Nasal cavity respiratory epithelium epithelial cell of viscerocranial mucosa (primary cell): ENCODE measurements around the gene CCL13. TPM values are rescaled to one million over a fixed set of nuclear protein-coding genes. Genes with fewer than 3 reads are reported as not detected.

Experiments used
- total RNA-seq: library from RNA; depleted of rRNA; stranded (reverse); fragments of >200 nt; gene quantifications from 2 replicates; pipeline ENCODE4 v1.2.3, GENCODE V29; 2014

Gene CCL13
- not detected in 2 replicates for total RNA-seq

DNA sequence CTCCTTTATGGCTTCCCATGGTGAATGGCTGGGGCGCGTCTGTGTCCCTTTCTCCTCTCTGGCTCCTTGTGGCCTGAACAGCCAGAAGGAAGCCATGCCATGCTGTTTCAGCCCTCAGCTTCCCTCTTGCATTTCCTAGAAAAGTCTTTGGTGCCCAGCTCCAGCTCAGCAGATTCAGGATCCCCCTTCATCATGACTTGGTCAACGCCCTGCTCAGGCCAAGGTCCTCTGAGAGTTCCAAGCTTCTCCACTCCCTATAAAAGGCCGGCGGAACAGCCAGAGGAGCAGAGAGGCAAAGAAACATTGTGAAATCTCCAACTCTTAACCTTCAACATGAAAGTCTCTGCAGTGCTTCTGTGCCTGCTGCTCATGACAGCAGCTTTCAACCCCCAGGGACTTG, at the start of gene CCL13:
Gene CCL13, plus strand, starts transcription at position 287 of the 400 bp plus-strand sequence. Its CDS starts 47 bp downstream, at position 334.

DNA sequence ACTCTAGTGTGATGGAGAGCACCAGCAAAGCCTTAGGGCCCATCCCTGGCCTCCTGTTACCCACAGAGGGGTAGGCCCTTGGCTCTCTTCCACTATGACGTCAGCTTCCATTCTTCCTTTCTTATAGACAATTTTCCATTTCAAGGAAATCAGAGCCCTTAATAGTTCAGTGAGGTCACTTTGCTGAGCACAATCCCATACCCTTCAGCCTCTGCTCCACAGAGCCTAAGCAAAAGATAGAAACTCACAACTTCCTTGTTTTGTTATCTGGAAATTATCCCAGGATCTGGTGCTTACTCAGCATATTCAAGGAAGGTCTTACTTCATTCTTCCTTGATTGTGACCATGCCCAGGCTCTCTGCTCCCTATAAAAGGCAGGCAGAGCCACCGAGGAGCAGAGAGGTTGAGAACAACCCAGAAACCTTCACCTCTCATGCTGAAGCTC, 37.2 kb upstream of the CCL13 start, which contains the start of gene CCL8:
Gene CCL8, plus strand, starts transcription at position 397 of the 445 bp plus-strand sequence. CDS start 67 bp downstream, outside the sequence.

DNA sequence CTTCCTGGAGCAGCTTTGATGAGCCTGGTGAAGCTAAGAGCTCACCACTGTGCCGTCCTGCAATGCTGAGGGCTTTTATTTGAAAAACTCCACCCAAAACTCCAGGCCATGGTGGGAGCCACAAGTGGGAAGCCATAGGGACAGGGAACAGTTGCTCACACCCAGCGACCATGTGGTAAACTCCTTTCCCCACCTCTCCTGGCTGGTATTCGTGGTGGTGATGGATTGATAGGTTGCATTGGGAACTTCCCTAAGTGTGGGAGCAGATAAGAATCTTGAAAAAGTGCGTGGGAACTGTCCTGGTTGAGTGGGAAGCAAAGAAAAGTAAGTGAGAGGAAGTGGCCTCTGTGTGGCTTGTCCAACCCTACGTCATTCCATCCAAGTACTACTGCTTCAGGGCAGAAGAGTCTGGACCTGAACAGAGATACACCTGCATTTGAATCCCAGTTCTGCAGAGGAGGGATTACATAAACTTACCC, 6.9 kb downstream of the CCL13 start, which contains the start of gene CCL1:
Gene CCL1, minus strand, starts transcription at position 51 of the 479 bp plus-strand sequence. CDS start 72 bp downstream, outside the sequence.

Other genes starting within 250 kb of the CCL13 start
- gene CCL2, start 101.2 kb upstream of the CCL13 start, total RNA-seq = not detected in 2 replicates
- gene CCL7, start 86.3 kb upstream of the CCL13 start, total RNA-seq = not detected in 2 replicates
- not detected in 2 replicates for gene CCL11, start 70.7 kb upstream of the CCL13 start, total RNA-seq
- not detected in 2 replicates for gene CCL8, start 37.0 kb upstream of the CCL13 start, total RNA-seq
- gene CCL1, start 6.8 kb downstream of the CCL13 start, total RNA-seq = not detected in 2 replicates
- not detected in 2 replicates for gene TMEM132E, start 223.1 kb downstream of the CCL13 start, total RNA-seq